SK-N-SH treated with all-trans-retinoic acid at 6 μM for 48 hours (cell line): ENCODE measurements around the gene SUPT4H1.

Experiments
- ATAC-seq: fragments of 200-7000 bp; cut with Tn5 transposase; 3 replicates; pipeline ENCODE4 v1.9.1; 2020; ENCODE audit warnings: mild to moderate bottlenecking, moderate library complexity
- ARNTL ChIP-seq: fragments of 450-650 bp; formaldehyde crosslinking; IDR thresholded peaks from 2 replicates; pipeline ENCODE4 v1.5.0; 2020; ENCODE audit warnings: low read depth, mild to moderate bottlenecking, moderate library complexity, borderline replicate concordance
- BACH2 ChIP-seq: fragments of 250-450 bp; sonication (Bioruptor Pico); IDR thresholded peaks from 2 replicates; pipeline ENCODE4 v1.9.0; 2021; ENCODE audit warnings: mild to moderate bottlenecking, borderline replicate concordance
- CREB5 ChIP-seq: fragments of 250-450 bp; sonication (Bioruptor Pico); IDR thresholded peaks from 2 replicates; pipeline ENCODE4 v1.5.1; 2020; ENCODE audit warnings: low read depth, mild to moderate bottlenecking, moderate library complexity
- CSDC2 ChIP-seq: fragments of 250-450 bp; sonication (Bioruptor Pico); IDR thresholded peaks from 2 replicates; pipeline ENCODE4 v1.5.0; 2020; ENCODE audit warnings: mild to moderate bottlenecking, moderate library complexity
- CSRNP3 ChIP-seq: fragments of 250-450 bp; sonication (Bioruptor Pico); IDR thresholded peaks from 2 replicates; pipeline ENCODE4 v1.5.1; 2021; ENCODE audit warnings: mild to moderate bottlenecking, moderate library complexity
- ESRRG ChIP-seq: fragments of 250-450 bp; sonication (Bioruptor Pico); IDR thresholded peaks from 2 replicates; pipeline ENCODE4 v1.6.1; 2021; ENCODE audit warnings: mild to moderate bottlenecking
- ISL1 ChIP-seq: fragments of 250-450 bp; sonication (Bioruptor Pico); IDR thresholded peaks from 2 replicates; pipeline ENCODE4 v2.1.2; 2022; ENCODE audit warnings: mild to moderate bottlenecking, moderate library complexity
- OSR1 ChIP-seq: fragments of 250-450 bp; sonication (Bioruptor Pico); IDR thresholded peaks from 2 replicates; pipeline ENCODE4 v1.8.0; 2022; ENCODE audit warnings: moderate library complexity, mild to moderate bottlenecking, inconsistent platforms
- PATZ1 ChIP-seq: fragments of 250-450 bp; sonication (Bioruptor Pico); IDR thresholded peaks from 2 replicates; pipeline ENCODE4 v1.8.0; 2020; ENCODE audit warnings: mild to moderate bottlenecking, moderate library complexity, borderline replicate concordance
- POU6F1 ChIP-seq: fragments of 250-450 bp; sonication (Bioruptor Pico); IDR thresholded peaks from 2 replicates; pipeline ENCODE4 v1.8.0; 2021; ENCODE audit warnings: low read depth, mild to moderate bottlenecking, moderate library complexity, borderline replicate concordance
- PPARA ChIP-seq: fragments of 250-450 bp; sonication (Bioruptor Pico); IDR thresholded peaks from 2 replicates; pipeline ENCODE4 v1.5.0; 2020; ENCODE audit warnings: mild to moderate bottlenecking, borderline replicate concordance
- RARB ChIP-seq: fragments of 250-450 bp; sonication (Bioruptor Pico); IDR thresholded peaks from 2 replicates; pipeline ENCODE4 v1.8.0; 2021; ENCODE audit warnings: mild to moderate bottlenecking, moderate library complexity
- SNAI2 ChIP-seq: fragments of 250-450 bp; sonication (Bioruptor Pico); IDR thresholded peaks from 2 replicates; pipeline ENCODE4 v1.5.0; 2020; ENCODE audit warnings: mild to moderate bottlenecking, moderate library complexity
- TCF4 ChIP-seq: fragments of 250-450 bp; sonication (Bioruptor Pico); IDR thresholded peaks from 2 replicates; pipeline ENCODE4 v1.8.0; 2021; ENCODE audit warnings: mild to moderate bottlenecking, moderate library complexity, borderline replicate concordance
- TSHZ2 ChIP-seq: fragments of 250-450 bp; sonication (Bioruptor Pico); IDR thresholded peaks from 2 replicates; pipeline ENCODE4 v1.5.0; 2020; ENCODE audit warnings: mild to moderate bottlenecking, moderate library complexity
- ZC3H10 ChIP-seq: fragments of 250-450 bp; sonication (Bioruptor Pico); IDR thresholded peaks from 2 replicates; pipeline ENCODE4 v1.5.1; 2021; ENCODE audit warnings: mild to moderate bottlenecking, moderate library complexity
- ZFP3 ChIP-seq: fragments of 250-450 bp; sonication (Bioruptor Pico); IDR thresholded peaks from 2 replicates; pipeline ENCODE4 v1.5.0; 2020; ENCODE audit warnings: mild to moderate bottlenecking, moderate library complexity
- ZFP30 ChIP-seq: fragments of 450-650 bp; formaldehyde crosslinking; IDR thresholded peaks from 2 replicates; pipeline ENCODE4 v1.5.0; 2022; ENCODE audit warnings: mild to moderate bottlenecking, moderate library complexity
- ZNF565 ChIP-seq: fragments of 450-650 bp; formaldehyde crosslinking; conservative IDR thresholded peaks from 2 replicates; pipeline ENCODE4 v1.5.0; 2020; ENCODE audit warnings: low read depth, mild to moderate bottlenecking, moderate library complexity
- ZNF70 ChIP-seq: fragments of 450-650 bp; formaldehyde crosslinking; IDR thresholded peaks from 2 replicates; pipeline ENCODE4 v1.5.0; 2020; ENCODE audit warnings: mild to moderate bottlenecking, moderate library complexity

The SUPT4H1 gene

GRCh38 chr17:58377661-58378060 is 25.7 kb upstream of the SUPT4H1 start (continued):
- TF ChIP-seq CSRNP3 (CRISPR knock-in tag) (no peak), TCF4 (CRISPR knock-in tag) (no peak), PPARA (CRISPR knock-in tag) (no peak), ARNTL (no peak), OSR1 (no peak), PATZ1 (CRISPR knock-in tag) (no peak), ZNF565 (no peak), POU6F1 (CRISPR knock-in tag) (no peak)
- TF ChIP-seq, all 23 proteins: peak for 0

GRCh38 chr17:58377093-58377601 is 25.1 kb upstream of the SUPT4H1 start:
- TF ChIP-seq BACH2 (CRISPR knock-in tag) (no peak), OSR1 (no peak), CSDC2 (CRISPR knock-in tag) (no peak), TSHZ2 (no peak), ZC3H10 (CRISPR knock-in tag) (no peak), TCF4 (CRISPR knock-in tag) (no peak), ISL1 (CRISPR knock-in tag) (no peak)
- ATAC-seq, result no peak

GRCh38 chr17:58376472-58377000 is 24.5 kb upstream of the SUPT4H1 start:
- TF ChIP-seq OSR1 (no peak), ZFP3 (CRISPR knock-in tag) (no peak), RARB (no peak), ZNF565 (no peak), ZFP30 (CRISPR knock-in tag) (no peak), ZC3H10 (CRISPR knock-in tag) (no peak), SNAI2 (CRISPR knock-in tag) (no peak), ARNTL (no peak), ESRRG (no peak), CREB5 (no peak)
- TF ChIP-seq, all 23 proteins: peak for 0
- ATAC-seq, result no peak

- no peak for ATAC-seq
- TF ChIP-seq ARNTL (no peak), SNAI2 (CRISPR knock-in tag) (no peak), ZNF70 (CRISPR knock-in tag) (no peak), ZC3H10 (CRISPR knock-in tag) (no peak)
Observed at GRCh38 chr17:58375811-58376210, 23.8 kb upstream of the SUPT4H1 start.
